GM23338 (cell line): ENCODE measurements around the gene ZBTB20. TPM values are rescaled to one million over a fixed set of nuclear protein-coding genes. Genes with fewer than 3 reads are reported as not detected.

ENCODE experiments used
- ATAC-seq: fragments of 200-7000 bp; cut with Tn5 transposase; 3 replicates; pipeline ENCODE4 v1.9.1; 2020
- DNase-seq: peaks from one replicate; pipeline ENCODE4 v3.0.0-alpha.2; 2015; ENCODE audit warnings: low spot score
- H2AFZ ChIP-seq: fragments of 200-600 bp; sonication (generic); 2 replicates; pipeline ENCODE4 v1.8.0; 2016; ENCODE audit warnings: antibody characterized with exemption, mild to moderate bottlenecking, moderate library complexity
- H3F3A ChIP-seq: fragments of 200-600 bp; sonication (generic); replicated peaks from 2 replicates; pipeline ENCODE4 v1.8.0; 2017; ENCODE audit warnings: antibody characterized with exemption, mixed run types, low read depth
- H3K27ac ChIP-seq: fragments of 200-600 bp; sonication (generic); 2 replicates; pipeline ENCODE4 v1.6.1; 2016; ENCODE audit warnings: low read depth
- H3K27me3 ChIP-seq: fragments of 200-600 bp; sonication (generic); 2 replicates; pipeline ENCODE4 v1.8.0; 2016; ENCODE audit warnings: mild to moderate bottlenecking, mixed run types, moderate library complexity; ENCODE audit not compliant: insufficient read depth
- H3K36me3 ChIP-seq: fragments of 200-600 bp; sonication (generic); 2 replicates; pipeline ENCODE4 v1.8.0; 2016; ENCODE audit warnings: mild to moderate bottlenecking; ENCODE audit not compliant: insufficient read depth
- H3K4me1 ChIP-seq: fragments of 200-600 bp; sonication (generic); 2 replicates; pipeline ENCODE4 v1.8.0; 2016; ENCODE audit warnings: mild to moderate bottlenecking, moderate library complexity; ENCODE audit not compliant: insufficient read depth
- H3K4me2 ChIP-seq: fragments of 200-600 bp; sonication (generic); 2 replicates; pipeline ENCODE4 v1.7.1; 2017; ENCODE audit warnings: mixed run types
- H3K4me3 ChIP-seq: fragments of 200-600 bp; sonication (generic); 2 replicates; pipeline ENCODE4 v1.6.1; 2016; ENCODE audit warnings: mixed run types
- H3K79me2 ChIP-seq: fragments of 200-600 bp; sonication (generic); replicated peaks from 2 replicates; pipeline ENCODE4 v1.8.0; 2017; ENCODE audit warnings: mild to moderate bottlenecking; ENCODE audit not compliant: insufficient read depth
- H3K9me2 ChIP-seq: fragments of 200-600 bp; sonication (generic); 2 replicates; pipeline ENCODE4 v1.8.0; 2017; ENCODE audit not compliant: insufficient read depth
- H4K20me1 ChIP-seq: fragments of 200-600 bp; sonication (generic); replicated peaks from 2 replicates; pipeline ENCODE4 v1.8.0; 2017; ENCODE audit warnings: mild to moderate bottlenecking; ENCODE audit not compliant: insufficient read depth
- H3K27ac Mint-ChIP-seq: 2 replicates; pipeline ENCODE4 v1.8.0; 2020; ENCODE audit warnings: inconsistent platforms, mild to moderate bottlenecking, moderate library complexity, mixed read lengths
- H3K27me3 Mint-ChIP-seq: 3 replicates; pipeline ENCODE4 v1.8.0; 2022; ENCODE audit warnings: low read depth, mild to moderate bottlenecking, moderate library complexity, mixed read lengths, inconsistent platforms; ENCODE audit not compliant: insufficient read depth, poor library complexity
- H3K36me3 Mint-ChIP-seq: 3 replicates; pipeline ENCODE4 v1.8.0; 2021; ENCODE audit warnings: low read depth, mild to moderate bottlenecking, inconsistent platforms, moderate library complexity, mixed read lengths
- H3K4me1 Mint-ChIP-seq: 3 replicates; pipeline ENCODE4 v1.8.0; 2020; ENCODE audit warnings: mild to moderate bottlenecking, inconsistent platforms, mixed read lengths
- H3K4me3 Mint-ChIP-seq: 3 replicates; pipeline ENCODE4 v1.8.0; 2021; ENCODE audit warnings: moderate library complexity, mild to moderate bottlenecking, inconsistent platforms, mixed read lengths
- H3K9me3 Mint-ChIP-seq: 3 replicates; pipeline ENCODE4 v1.8.0; 2020; ENCODE audit warnings: moderate library complexity, mild to moderate bottlenecking, inconsistent platforms, mixed read lengths
- CREB1 ChIP-seq: fragments of 250-450 bp; sonication (Bioruptor Pico); IDR thresholded peaks from 2 replicates; pipeline ENCODE4 v1.5.0; 2020; ENCODE audit warnings: low read depth, mild to moderate bottlenecking, moderate library complexity
- EZH2 ChIP-seq: fragments of 200-600 bp; sonication (generic); IDR thresholded peaks from one replicate; pipeline ENCODE4 v1.8.0; 2017; ENCODE audit warnings: antibody characterized with exemption, mild to moderate bottlenecking, low read depth; ENCODE audit not compliant: unreplicated experiment
- EZH2phosphoT487 ChIP-seq: fragments of 200-600 bp; sonication (generic); IDR thresholded peaks from one replicate; pipeline ENCODE4 v1.8.1; 2018; ENCODE audit warnings: antibody characterized with exemption; ENCODE audit not compliant: unreplicated experiment
- JUNB ChIP-seq: IDR thresholded peaks from one replicate; pipeline ENCODE4 v1.6.1; 2016; ENCODE audit warnings: antibody characterized with exemption; ENCODE audit not compliant: unreplicated experiment
- NANOG ChIP-seq: IDR thresholded peaks from 2 replicates; pipeline ENCODE4 v1.6.1; 2016; ENCODE audit warnings: antibody characterized with exemption, borderline replicate concordance
- POLR2AphosphoS5 ChIP-seq: IDR thresholded peaks from 2 replicates; pipeline ENCODE4 v1.6.1; 2016; ENCODE audit warnings: antibody characterized with exemption, low read depth
- STAT1 ChIP-seq: IDR thresholded peaks from one replicate; pipeline ENCODE4 v1.6.1; 2016; ENCODE audit warnings: antibody characterized with exemption; ENCODE audit not compliant: unreplicated experiment
- ZNF114 ChIP-seq: fragments of 250-450 bp; sonication (Bioruptor Pico); IDR thresholded peaks from 2 replicates; pipeline ENCODE4 v1.5.0; 2020; ENCODE audit warnings: mild to moderate bottlenecking, moderate library complexity
- ZNF331 ChIP-seq: fragments of 250-450 bp; sonication (Bioruptor Pico); IDR thresholded peaks from 2 replicates; pipeline ENCODE4 v1.5.0; 2020; ENCODE audit warnings: low read depth, mild to moderate bottlenecking, moderate library complexity
- polyA plus RNA-seq: library from polyadenylated mRNA; unstranded; fragments of >200 nt; fragmentation: Nextera tagmentation; extraction: Ambion mirVana; gene quantifications from 2 replicates; pipeline ENCODE4 v1.2.1, GENCODE V29; 2016
- total RNA-seq: library from RNA; depleted of rRNA; stranded (reverse); fragments of >200 nt; shearing (Covaris generic); gene quantifications from 2 replicates; pipeline ENCODE4 v1.2.3, GENCODE V29; 2014
- TF ChIP-seq, protein P1 (sequence below): IDR thresholded peaks from one replicate; pipeline ENCODE4 v1.6.1; 2018; ENCODE audit warnings: antibody characterized with exemption; ENCODE audit not compliant: unreplicated experiment
- TF ChIP-seq, protein P2 (sequence below), 2 experiments: fragments of 200-600 bp in 1 of 2; sonication (generic) in 1 of 2; conservative IDR thresholded peaks; 2 replicates each; pipeline versions ENCODE4 v1.5.1 to v1.6.1; 2016 to 2017; ENCODE audit warnings: antibody characterized with exemption in 2 of 2, low read depth in 2 of 2, mild to moderate bottlenecking in 2 of 2, moderate library complexity in 1 of 2
- TF ChIP-seq, protein P3 (sequence below): fragments of 250-450 bp; sonication (Bioruptor Pico); IDR thresholded peaks from 2 replicates; pipeline ENCODE4 v1.5.0; 2020; ENCODE audit warnings: mild to moderate bottlenecking, moderate library complexity
- TF ChIP-seq, protein P4 (sequence below): IDR thresholded peaks from 2 replicates; pipeline ENCODE4 v1.6.1; 2016; ENCODE audit warnings: antibody characterized with exemption

The ZBTB20 gene
- total and polyA plus RNA-seq, 2 experiments from 2014 or later, result 2.0 to 3.3 TPM

DNA sequence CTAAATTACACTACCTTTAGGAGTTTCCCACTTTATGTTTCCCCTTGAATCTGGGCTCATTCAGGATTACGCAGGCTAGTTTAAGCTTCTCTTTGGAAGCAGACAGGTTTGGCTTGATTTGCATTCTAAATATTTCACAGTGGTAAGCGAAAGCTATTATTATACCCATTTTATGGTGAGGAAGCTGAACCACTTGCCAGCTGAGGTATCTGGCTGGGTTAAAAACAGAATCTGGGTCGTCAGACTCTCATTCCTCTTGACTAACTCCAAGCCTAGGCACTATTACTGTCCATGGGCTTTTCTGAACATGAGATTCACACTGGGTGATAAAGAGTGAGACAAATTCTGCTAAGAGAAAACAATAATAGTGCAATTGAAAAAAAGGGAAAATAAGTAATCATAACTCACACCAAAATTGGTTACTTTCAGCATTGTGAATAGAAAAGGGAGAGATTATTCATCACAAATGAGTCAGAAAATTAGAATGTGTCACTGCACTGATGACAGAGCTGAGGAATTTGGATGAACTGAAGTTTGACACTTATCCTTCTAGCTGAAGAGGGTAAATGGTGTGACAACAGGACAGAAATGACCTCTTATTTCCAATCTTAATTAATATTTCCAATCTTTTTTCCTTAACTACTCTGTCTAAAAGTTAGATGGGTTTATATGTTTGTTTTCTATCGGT, 642.0 kb downstream of the ZBTB20 start:
- Mint-ChIP-seq H3K27ac (no peak overlapping the region), H3K4me3 (no peak overlapping the region), H3K4me1 (peaks cover 26% of the 10 kb centered on the region), H3K36me3 (no peaks in the 10 kb centered on the region), H3K9me3 (no peaks in the 10 kb centered on the region), H3K27me3 (no peaks in the 10 kb centered on the region)
- Histone ChIP-seq H3F3A (no peaks in the 10 kb centered on the region), H3K4me2 (no peak overlapping the region), H3K27ac (no peak overlapping the region), H4K20me1 (no peaks in the 10 kb centered on the region), H3K4me1 (peaks cover 6% of the 10 kb centered on the region; the same call in 1 of the 2 replicates), H3K27me3 (no peaks in the 10 kb centered on the region), H2AFZ (no peak overlapping the region), H3K9me2 (no peaks in the 10 kb centered on the region), H3K79me2 (no peaks in the 10 kb centered on the region), H3K4me3 (no peak overlapping the region), H3K36me3 (no peaks in the 10 kb centered on the region)
- DNase-seq (no peak), ATAC-seq (no peak)
- TF ChIP-seq, protein P1, sequence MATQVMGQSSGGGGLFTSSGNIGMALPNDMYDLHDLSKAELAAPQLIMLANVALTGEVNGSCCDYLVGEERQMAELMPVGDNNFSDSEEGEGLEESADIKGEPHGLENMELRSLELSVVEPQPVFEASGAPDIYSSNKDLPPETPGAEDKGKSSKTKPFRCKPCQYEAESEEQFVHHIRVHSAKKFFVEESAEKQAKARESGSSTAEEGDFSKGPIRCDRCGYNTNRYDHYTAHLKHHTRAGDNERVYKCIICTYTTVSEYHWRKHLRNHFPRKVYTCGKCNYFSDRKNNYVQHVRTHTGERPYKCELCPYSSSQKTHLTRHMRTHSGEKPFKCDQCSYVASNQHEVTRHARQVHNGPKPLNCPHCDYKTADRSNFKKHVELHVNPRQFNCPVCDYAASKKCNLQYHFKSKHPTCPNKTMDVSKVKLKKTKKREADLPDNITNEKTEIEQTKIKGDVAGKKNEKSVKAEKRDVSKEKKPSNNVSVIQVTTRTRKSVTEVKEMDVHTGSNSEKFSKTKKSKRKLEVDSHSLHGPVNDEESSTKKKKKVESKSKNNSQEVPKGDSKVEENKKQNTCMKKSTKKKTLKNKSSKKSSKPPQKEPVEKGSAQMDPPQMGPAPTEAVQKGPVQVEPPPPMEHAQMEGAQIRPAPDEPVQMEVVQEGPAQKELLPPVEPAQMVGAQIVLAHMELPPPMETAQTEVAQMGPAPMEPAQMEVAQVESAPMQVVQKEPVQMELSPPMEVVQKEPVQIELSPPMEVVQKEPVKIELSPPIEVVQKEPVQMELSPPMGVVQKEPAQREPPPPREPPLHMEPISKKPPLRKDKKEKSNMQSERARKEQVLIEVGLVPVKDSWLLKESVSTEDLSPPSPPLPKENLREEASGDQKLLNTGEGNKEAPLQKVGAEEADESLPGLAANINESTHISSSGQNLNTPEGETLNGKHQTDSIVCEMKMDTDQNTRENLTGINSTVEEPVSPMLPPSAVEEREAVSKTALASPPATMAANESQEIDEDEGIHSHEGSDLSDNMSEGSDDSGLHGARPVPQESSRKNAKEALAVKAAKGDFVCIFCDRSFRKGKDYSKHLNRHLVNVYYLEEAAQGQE, result no peak
- TF ChIP-seq, protein P2, sequence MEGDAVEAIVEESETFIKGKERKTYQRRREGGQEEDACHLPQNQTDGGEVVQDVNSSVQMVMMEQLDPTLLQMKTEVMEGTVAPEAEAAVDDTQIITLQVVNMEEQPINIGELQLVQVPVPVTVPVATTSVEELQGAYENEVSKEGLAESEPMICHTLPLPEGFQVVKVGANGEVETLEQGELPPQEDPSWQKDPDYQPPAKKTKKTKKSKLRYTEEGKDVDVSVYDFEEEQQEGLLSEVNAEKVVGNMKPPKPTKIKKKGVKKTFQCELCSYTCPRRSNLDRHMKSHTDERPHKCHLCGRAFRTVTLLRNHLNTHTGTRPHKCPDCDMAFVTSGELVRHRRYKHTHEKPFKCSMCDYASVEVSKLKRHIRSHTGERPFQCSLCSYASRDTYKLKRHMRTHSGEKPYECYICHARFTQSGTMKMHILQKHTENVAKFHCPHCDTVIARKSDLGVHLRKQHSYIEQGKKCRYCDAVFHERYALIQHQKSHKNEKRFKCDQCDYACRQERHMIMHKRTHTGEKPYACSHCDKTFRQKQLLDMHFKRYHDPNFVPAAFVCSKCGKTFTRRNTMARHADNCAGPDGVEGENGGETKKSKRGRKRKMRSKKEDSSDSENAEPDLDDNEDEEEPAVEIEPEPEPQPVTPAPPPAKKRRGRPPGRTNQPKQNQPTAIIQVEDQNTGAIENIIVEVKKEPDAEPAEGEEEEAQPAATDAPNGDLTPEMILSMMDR (conservative IDR thresholded peaks at IDR 0.05; ENCODE audit: low read depth in 2 of 2), result no peak
- TF ChIP-seq EZH2 (no peak), EZH2phosphoT487 (no peak), STAT1 (no peak), NANOG (no peak), JUNB (no peak), ZNF114 (CRISPR knock-in tag) (no peak), POLR2AphosphoS5 (no peak), CREB1 (CRISPR knock-in tag) (no peak), ZNF331 (no peak)
- TF ChIP-seq, protein P3, sequence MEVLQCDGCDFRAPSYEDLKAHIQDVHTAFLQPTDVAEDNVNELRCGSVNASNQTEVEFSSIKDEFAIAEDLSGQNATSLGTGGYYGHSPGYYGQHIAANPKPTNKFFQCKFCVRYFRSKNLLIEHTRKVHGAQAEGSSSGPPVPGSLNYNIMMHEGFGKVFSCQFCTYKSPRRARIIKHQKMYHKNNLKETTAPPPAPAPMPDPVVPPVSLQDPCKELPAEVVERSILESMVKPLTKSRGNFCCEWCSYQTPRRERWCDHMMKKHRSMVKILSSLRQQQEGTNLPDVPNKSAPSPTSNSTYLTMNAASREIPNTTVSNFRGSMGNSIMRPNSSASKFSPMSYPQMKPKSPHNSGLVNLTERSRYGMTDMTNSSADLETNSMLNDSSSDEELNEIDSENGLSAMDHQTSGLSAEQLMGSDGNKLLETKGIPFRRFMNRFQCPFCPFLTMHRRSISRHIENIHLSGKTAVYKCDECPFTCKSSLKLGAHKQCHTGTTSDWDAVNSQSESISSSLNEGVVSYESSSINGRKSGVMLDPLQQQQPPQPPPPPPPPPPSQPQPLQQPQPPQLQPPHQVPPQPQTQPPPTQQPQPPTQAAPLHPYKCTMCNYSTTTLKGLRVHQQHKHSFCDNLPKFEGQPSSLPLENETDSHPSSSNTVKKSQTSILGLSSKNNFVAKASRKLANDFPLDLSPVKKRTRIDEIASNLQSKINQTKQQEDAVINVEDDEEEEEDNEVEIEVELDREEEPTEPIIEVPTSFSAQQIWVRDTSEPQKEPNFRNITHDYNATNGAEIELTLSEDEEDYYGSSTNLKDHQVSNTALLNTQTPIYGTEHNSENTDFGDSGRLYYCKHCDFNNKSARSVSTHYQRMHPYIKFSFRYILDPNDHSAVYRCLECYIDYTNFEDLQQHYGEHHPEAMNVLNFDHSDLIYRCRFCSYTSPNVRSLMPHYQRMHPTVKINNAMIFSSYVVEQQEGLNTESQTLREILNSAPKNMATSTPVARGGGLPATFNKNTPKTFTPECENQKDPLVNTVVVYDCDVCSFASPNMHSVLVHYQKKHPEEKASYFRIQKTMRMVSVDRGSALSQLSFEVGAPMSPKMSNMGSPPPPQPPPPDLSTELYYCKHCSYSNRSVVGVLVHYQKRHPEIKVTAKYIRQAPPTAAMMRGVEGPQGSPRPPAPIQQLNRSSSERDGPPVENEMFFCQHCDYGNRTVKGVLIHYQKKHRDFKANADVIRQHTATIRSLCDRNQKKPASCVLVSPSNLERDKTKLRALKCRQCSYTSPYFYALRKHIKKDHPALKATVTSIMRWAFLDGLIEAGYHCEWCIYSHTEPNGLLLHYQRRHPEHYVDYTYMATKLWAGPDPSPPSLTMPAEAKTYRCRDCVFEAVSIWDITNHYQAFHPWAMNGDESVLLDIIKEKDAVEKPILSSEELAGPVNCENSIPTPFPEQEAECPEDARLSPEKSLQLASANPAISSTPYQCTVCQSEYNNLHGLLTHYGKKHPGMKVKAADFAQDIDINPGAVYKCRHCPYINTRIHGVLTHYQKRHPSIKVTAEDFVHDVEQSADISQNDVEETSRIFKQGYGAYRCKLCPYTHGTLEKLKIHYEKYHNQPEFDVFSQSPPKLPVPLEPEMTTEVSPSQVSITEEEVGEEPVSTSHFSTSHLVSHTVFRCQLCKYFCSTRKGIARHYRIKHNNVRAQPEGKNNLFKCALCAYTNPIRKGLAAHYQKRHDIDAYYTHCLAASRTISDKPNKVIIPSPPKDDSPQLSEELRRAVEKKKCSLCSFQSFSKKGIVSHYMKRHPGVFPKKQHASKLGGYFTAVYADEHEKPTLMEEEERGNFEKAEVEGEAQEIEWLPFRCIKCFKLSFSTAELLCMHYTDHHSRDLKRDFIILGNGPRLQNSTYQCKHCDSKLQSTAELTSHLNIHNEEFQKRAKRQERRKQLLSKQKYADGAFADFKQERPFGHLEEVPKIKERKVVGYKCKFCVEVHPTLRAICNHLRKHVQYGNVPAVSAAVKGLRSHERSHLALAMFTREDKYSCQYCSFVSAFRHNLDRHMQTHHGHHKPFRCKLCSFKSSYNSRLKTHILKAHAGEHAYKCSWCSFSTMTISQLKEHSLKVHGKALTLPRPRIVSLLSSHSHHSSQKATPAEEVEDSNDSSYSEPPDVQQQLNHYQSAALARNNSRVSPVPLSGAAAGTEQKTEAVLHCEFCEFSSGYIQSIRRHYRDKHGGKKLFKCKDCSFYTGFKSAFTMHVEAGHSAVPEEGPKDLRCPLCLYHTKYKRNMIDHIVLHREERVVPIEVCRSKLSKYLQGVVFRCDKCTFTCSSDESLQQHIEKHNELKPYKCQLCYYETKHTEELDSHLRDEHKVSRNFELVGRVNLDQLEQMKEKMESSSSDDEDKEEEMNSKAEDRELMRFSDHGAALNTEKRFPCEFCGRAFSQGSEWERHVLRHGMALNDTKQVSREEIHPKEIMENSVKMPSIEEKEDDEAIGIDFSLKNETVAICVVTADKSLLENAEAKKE (CRISPR knock-in tag), result no peak
- TF ChIP-seq, protein P4, sequence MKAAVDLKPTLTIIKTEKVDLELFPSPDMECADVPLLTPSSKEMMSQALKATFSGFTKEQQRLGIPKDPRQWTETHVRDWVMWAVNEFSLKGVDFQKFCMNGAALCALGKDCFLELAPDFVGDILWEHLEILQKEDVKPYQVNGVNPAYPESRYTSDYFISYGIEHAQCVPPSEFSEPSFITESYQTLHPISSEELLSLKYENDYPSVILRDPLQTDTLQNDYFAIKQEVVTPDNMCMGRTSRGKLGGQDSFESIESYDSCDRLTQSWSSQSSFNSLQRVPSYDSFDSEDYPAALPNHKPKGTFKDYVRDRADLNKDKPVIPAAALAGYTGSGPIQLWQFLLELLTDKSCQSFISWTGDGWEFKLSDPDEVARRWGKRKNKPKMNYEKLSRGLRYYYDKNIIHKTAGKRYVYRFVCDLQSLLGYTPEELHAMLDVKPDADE, result no peak
